HG03460 (cell line): ENCODE results near the gene FHOD1.

ENCODE experiments used
- ATAC-seq: cut with Tn5 transposase; IDR thresholded peaks from one replicate; pipeline ENCODE4 v1.9.1; 2021; ENCODE audit not compliant: unreplicated experiment

The FHOD1 gene

GRCh38 chr16:67193536-67193935 is 53.7 kb downstream of the FHOD1 start:
- ATAC-seq, result no peak

GRCh38 chr16:67192781-67193361 is 54.4 kb downstream of the FHOD1 start:
- ATAC-seq, result no peak

GRCh38 chr16:67191995-67192681 is 55.1 kb downstream of the FHOD1 start, which contains the start of gene E2F4:
Gene E2F4, plus strand, starts transcription at chr16:67192155. Its CDS starts 73 bp downstream, at chr16:67192228.
- ATAC-seq, result peak; percentile 87

GRCh38 chr16:67191411-67191994 is 55.8 kb downstream of the FHOD1 start:
- no peak for ATAC-seq

GRCh38 chr16:67190448-67191399 is 56.6 kb downstream of the FHOD1 start:
- ATAC-seq, result no peak

GRCh38 chr16:67190041-67190440 is 57.2 kb downstream of the FHOD1 start, which contains the start of gene EXOC3L1:
Gene EXOC3L1, minus strand, starts transcription at chr16:67190136. Its CDS starts 460 bp downstream, at chr16:67189676.
- ATAC-seq, result no peak

GRCh38 chr16:67188798-67189197 is 58.5 kb downstream of the FHOD1 start:
- ATAC-seq, result no peak

- ATAC-seq, result no peak
Measured at GRCh38 chr16:67188323-67188722, 59.0 kb downstream of the FHOD1 start.

GRCh38 chr16:67187175-67187890 is 59.9 kb downstream of the FHOD1 start:
- no peak for ATAC-seq

- ATAC-seq, result no peak
Measured at GRCh38 chr16:67186550-67186950, 60.7 kb downstream of the FHOD1 start.

GRCh38 chr16:67185651-67186134 is 61.6 kb downstream of the FHOD1 start:
- no peak for ATAC-seq

GRCh38 chr16:67184995-67185650 is 62.2 kb downstream of the FHOD1 start:
- ATAC-seq, result no peak

- ATAC-seq, result peak; percentile 3
Measured at GRCh38 chr16:67184453-67184994, 62.8 kb downstream of the FHOD1 start.

GRCh38 chr16:67183627-67184452 is 63.4 kb downstream of the FHOD1 start, which contains the start of gene MATCAP1:
Gene MATCAP1, minus strand, starts transcription at chr16:67183963. Its CDS starts 3,353 bp downstream, at chr16:67180610.
- ATAC-seq, result peak; percentile 91

GRCh38 chr16:67183284-67183626 is 64.0 kb downstream of the FHOD1 start:
- ATAC-seq, result no peak

- ATAC-seq, result no peak
Measured at GRCh38 chr16:67182288-67182687, 65.0 kb downstream of the FHOD1 start.

GRCh38 chr16:67181346-67181745 is 65.9 kb downstream of the FHOD1 start:
- ATAC-seq, result no peak

GRCh38 chr16:67180166-67180565 is 67.1 kb downstream of the FHOD1 start:
- ATAC-seq, result no peak
